ENCODE data around the gene USPL1.
"Not testable (repeated sequence)": the region's sequence is repeated elsewhere in the genome, so short reads cannot be mapped to it uniquely, and the experiment has no call there.

The USPL1 gene

DNA sequence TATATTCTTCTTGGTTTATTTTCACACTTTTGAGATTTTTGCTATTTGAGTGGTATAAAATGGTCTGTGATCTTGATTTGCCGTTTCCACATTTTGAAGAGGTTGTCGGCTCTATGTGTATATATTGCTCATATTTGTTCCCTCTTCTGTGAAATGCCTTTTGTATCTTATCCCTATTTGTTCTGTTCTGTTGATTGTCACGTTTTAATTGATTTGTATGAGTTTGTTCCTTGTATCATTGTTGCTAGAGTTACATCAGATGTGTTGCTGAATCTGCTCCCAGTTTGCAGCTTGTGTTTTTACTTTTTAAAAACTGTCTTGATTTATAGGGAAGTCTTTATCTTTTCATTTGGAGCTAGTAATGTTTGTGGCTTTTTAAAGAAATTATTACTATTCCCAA, 17.1 kb downstream of the USPL1 start:
- DNase-seq (ENCODE audit: low read depth), result no peak
- no peak overlapping the region for H3K4me3 ChIP-seq (ENCODE audit: low read depth, low read length)
- no peak for TF ChIP-seq CTCF (IDR thresholded peaks at IDR 0.05; ENCODE audit: low read depth, low read length, missing control alignments)
- in situ Hi-C loops (cut with HindIII; ENCODE audit: low sequenced_read_pairs), result no loop called here

DNA sequence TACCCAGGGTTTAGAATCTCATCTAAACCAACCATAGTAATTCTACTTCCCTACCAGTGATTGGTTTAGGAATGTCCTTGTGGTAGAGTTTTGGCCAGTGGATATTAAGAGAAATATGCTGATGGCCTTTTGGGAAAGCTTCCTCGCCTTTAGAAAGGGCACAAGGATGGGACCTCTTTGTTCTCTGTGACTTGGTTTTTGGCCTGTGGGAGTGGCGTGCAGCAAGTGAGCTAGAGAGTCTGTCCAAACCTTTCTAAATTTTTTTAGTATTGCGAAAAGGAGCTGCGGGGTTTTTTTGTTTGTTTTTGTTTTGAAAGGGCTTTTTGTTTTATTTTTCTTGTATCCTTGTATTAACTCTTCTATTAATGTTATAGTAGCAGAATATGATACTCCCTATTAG, 20.6 kb downstream of the USPL1 start:
- in situ Hi-C loops (cut with HindIII; ENCODE audit: low sequenced_read_pairs), result no loop called here
- no peak for DNase-seq (ENCODE audit: low read depth)
- TF ChIP-seq CTCF (IDR thresholded peaks at IDR 0.05; ENCODE audit: low read depth, low read length, missing control alignments), result no peak
- H3K4me3 ChIP-seq (ENCODE audit: low read depth, low read length), result no peak overlapping the region

DNA sequence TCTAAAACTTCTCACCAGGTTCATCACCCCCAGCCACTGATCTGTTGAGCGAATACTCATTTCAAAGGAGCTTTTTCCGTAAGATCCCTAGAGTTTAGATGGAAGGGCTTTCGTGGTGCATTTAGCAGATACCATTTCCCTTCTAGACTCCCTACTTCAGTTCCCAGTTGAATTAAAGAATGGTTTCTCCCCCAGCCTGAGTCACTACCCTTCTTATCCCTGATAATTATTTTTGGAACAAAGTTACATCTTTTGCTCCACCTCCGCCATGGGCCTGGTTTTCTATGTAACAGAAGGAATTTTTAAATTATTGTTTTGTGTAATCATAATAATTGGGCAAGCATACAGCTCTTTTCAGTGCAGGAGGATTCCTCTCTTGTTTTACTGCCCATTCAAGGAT, 22.0 kb downstream of the USPL1 start:
- TF ChIP-seq CTCF (IDR thresholded peaks at IDR 0.05; ENCODE audit: low read depth, low read length, missing control alignments), result no peak

DNA sequence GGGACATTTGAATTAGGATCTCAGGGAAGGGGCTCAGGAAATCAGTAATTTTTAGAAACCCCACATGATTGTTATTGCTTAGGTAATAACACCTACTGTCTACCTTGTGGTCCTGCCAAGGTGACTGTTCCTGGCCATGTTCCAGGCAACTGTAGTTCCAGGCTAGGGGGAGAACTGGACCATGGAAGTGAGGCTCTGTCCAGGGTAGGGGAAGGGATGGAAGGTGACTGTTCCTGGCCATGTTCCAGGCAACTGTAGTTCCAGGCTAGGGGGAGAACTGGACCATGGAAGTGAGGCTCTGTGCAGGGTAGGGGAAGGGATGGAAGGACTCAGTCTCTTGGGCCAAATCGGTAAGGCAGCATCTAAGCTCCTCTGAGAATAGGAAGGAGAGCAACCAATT, 23.5 kb downstream of the USPL1 start:
- in situ Hi-C loops (cut with HindIII; ENCODE audit: low sequenced_read_pairs); DNase-seq (ENCODE audit: low read depth); H3K4me3 ChIP-seq (ENCODE audit: low read depth, low read length): not testable (repeated sequence)

More for the DNA sequence above, 22.0 kb downstream of the USPL1 start:
- no peak overlapping the region for H3K4me3 ChIP-seq (ENCODE audit: low read depth, low read length)
- DNase-seq (ENCODE audit: low read depth), result no peak
- in situ Hi-C loops (cut with HindIII; ENCODE audit: low sequenced_read_pairs), result no loop called here

DNA sequence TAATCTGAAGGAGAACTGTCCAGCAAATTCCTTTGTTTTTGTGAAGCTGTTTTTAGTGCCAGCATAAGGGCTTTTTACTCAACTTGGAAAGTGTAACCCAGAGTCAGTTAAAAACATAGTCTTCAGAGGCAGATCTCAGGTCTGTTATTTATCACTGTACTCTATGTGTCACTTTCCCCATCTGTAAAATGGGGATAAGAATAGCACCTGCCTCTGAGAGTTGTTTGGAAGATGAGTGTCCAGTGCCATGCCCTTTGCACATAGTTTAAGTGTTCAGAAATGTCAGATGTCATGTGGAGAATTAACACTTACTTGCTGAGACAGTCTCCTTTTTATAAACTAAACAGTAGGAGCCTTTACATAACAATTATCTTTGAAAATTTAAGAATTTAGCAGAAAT, 27.9 kb downstream of the USPL1 start:
- in situ Hi-C loops (cut with HindIII; ENCODE audit: low sequenced_read_pairs), result no loop called here

GRCh38 chr13:30647420-30647819, 29.7 kb downstream of the USPL1 start:
- no peak for TF ChIP-seq CTCF (IDR thresholded peaks at IDR 0.05; ENCODE audit: low read depth, low read length, missing control alignments)
- no peak for DNase-seq (ENCODE audit: low read depth)
- no peak overlapping the region for H3K4me3 ChIP-seq (ENCODE audit: low read depth, low read length)
- in situ Hi-C loops (cut with HindIII; ENCODE audit: low sequenced_read_pairs), result no loop called here

More for the DNA sequence above, 27.9 kb downstream of the USPL1 start:
- no peak for TF ChIP-seq CTCF (IDR thresholded peaks at IDR 0.05; ENCODE audit: low read depth, low read length, missing control alignments)
- no peak for DNase-seq (ENCODE audit: low read depth)
- no peak overlapping the region for H3K4me3 ChIP-seq (ENCODE audit: low read depth, low read length)

DNA sequence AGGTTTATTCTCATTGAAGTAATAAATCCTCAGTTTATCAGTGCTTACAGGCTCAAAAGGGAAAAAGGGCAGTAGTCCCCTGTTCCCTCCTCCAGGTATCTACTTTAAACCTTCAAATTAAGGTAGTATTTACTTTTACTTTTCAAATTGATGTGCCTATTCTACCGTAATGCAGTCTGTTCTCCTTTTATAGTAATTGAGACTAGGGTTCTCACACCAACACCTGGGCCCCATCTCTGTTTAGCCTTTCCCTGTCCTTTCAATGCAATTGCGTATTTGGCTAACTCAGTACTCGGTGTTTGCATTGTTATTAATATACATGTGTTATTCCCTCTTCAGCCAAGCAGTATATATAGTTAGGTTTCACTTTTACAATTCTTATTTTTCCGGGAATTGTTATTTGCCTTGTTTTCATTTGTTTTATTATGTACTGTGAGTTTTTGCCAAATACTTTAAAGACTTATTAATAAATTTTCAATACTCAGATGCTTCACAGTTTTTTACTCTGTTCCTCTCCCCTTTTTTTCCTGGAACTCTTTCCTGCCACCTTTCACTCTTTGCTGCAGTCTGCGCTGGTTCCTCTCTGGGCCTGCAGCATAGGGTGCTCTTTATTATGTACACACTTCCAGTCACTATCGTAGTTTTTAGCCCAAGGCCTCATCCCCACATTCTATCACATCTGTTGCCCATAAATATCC, 30.3 kb downstream of the USPL1 start:
- TF ChIP-seq CTCF (IDR thresholded peaks at IDR 0.05; ENCODE audit: low read depth, low read length, missing control alignments), result no peak
- in situ Hi-C loops (cut with HindIII; ENCODE audit: low sequenced_read_pairs), result no loop called here
- DNase-seq (ENCODE audit: low read depth), result no peak
- no peak overlapping the region for H3K4me3 ChIP-seq (ENCODE audit: low read depth, low read length)
